Measurements from ENCODE around the gene PDZD4. TPM values are rescaled to one million over a fixed set of nuclear protein-coding genes. Genes with fewer than 3 reads are reported as not detected.
A peak's percentile ranks its signal among the peaks of the same experiment; 100 is the strongest.
"Not testable (repeated sequence)": the region's sequence is repeated elsewhere in the genome, so short reads cannot be mapped to it uniquely, and the experiment has no call there.

PDZD4 gene
- polyA plus RNA-seq, 1 donor (not counting 4 experiments of a cell fraction or from before 2014, with no cell fraction given) = 0.05 TPM

- H3K9me3 ChIP-seq (ENCODE audit: control insufficient read depth, low read depth, low read length) = no peaks in the 10 kb centered on the region
Observed at GRCh38 chrX:153818571-153819383, 11.6 kb downstream of the PDZD4 start.

GRCh38 chrX:153818064-153818463 is 12.3 kb downstream of the PDZD4 start:
- H3K79me2 ChIP-seq (ENCODE audit: control insufficient read depth, insufficient read depth, low read length); H4K20me1 ChIP-seq (ENCODE audit: control insufficient read depth, extremely low read depth, insufficient read depth, low read length); H3K27ac ChIP-seq (ENCODE audit: control insufficient read depth, insufficient read depth, low read length); dilution Hi-C loops (cut with MboI; ENCODE audit: extremely low pct_ligation_motif_present, low sequenced_read_pairs); H3K9ac ChIP-seq (ENCODE audit: control insufficient read depth, extremely low read depth, insufficient read depth, low read length); H3K4me3 ChIP-seq (ENCODE audit: control insufficient read depth in 2 of 3, extremely low read depth in 1 of 3, insufficient read depth in 2 of 3, low read depth in 1 of 3, low read length in 3 of 3); H3K4me2 ChIP-seq (ENCODE audit: control insufficient read depth, extremely low read depth, insufficient read depth, low read depth, low read length); H3K9me1 ChIP-seq (ENCODE audit: control insufficient read depth, extremely low read depth, insufficient read depth, low read length); H3K4me1 ChIP-seq (ENCODE audit: control insufficient read depth, extremely low read depth, insufficient read depth, low read length); H2AFZ ChIP-seq (ENCODE audit: control insufficient read depth, low read length); FAIRE-seq; DNase-seq (ENCODE audit: low read depth, low spot score); H3K9me3 ChIP-seq (ENCODE audit: control insufficient read depth, low read depth, low read length); H3K36me3 ChIP-seq (ENCODE audit: control insufficient read depth in 2 of 2, extremely low read depth in 1 of 2, insufficient read depth in 2 of 2, low read length in 2 of 2); H3K27me3 ChIP-seq (ENCODE audit: control insufficient read depth, extremely low read depth, insufficient read depth, low read length): not testable (repeated sequence)

More at GRCh38 chrX:153818571-153819383, 11.6 kb downstream of the PDZD4 start:
- peak overlapping the region; percentile 18 to 40 (median 20) for H3K4me3 ChIP-seq (ENCODE audit: control insufficient read depth in 2 of 3, extremely low read depth in 1 of 3, insufficient read depth in 2 of 3, low read depth in 1 of 3, low read length in 3 of 3)
- H3K9me1 ChIP-seq (ENCODE audit: control insufficient read depth, extremely low read depth, insufficient read depth, low read length) = no peaks in the 10 kb centered on the region
- no peak for FAIRE-seq
- no peak overlapping the region for H3K9ac ChIP-seq (ENCODE audit: control insufficient read depth, extremely low read depth, insufficient read depth, low read length)
- H3K36me3 ChIP-seq (ENCODE audit: control insufficient read depth in 2 of 2, extremely low read depth in 1 of 2, insufficient read depth in 2 of 2, low read length in 2 of 2) = no peaks in the 10 kb centered on the region
- dilution Hi-C loops (cut with MboI; ENCODE audit: extremely low pct_ligation_motif_present, low sequenced_read_pairs) = no loop called here
- H4K20me1 ChIP-seq (ENCODE audit: control insufficient read depth, extremely low read depth, insufficient read depth, low read length) = no peaks in the 10 kb centered on the region
- TF ChIP-seq, protein P1, sequence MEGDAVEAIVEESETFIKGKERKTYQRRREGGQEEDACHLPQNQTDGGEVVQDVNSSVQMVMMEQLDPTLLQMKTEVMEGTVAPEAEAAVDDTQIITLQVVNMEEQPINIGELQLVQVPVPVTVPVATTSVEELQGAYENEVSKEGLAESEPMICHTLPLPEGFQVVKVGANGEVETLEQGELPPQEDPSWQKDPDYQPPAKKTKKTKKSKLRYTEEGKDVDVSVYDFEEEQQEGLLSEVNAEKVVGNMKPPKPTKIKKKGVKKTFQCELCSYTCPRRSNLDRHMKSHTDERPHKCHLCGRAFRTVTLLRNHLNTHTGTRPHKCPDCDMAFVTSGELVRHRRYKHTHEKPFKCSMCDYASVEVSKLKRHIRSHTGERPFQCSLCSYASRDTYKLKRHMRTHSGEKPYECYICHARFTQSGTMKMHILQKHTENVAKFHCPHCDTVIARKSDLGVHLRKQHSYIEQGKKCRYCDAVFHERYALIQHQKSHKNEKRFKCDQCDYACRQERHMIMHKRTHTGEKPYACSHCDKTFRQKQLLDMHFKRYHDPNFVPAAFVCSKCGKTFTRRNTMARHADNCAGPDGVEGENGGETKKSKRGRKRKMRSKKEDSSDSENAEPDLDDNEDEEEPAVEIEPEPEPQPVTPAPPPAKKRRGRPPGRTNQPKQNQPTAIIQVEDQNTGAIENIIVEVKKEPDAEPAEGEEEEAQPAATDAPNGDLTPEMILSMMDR (optimal IDR thresholded peaks at IDR 0.05 in 1 of 3, IDR thresholded peaks at IDR 0.05 in 1 of 3, conservative IDR thresholded peaks at IDR 0.05 in 1 of 3; ENCODE audit: extremely low read depth in 1 of 3, insufficient read depth in 2 of 3, low read length in 3 of 3) = no peak
- TF ChIP-seq EZH2 (IDR thresholded peaks at IDR 0.05; ENCODE audit: low read length) = peak; percentile 10
- H3K4me1 ChIP-seq (ENCODE audit: control insufficient read depth, extremely low read depth, insufficient read depth, low read length) = no peaks in the 10 kb centered on the region
- peak overlapping the region; percentile 2 for H3K4me2 ChIP-seq (ENCODE audit: control insufficient read depth, extremely low read depth, insufficient read depth, low read depth, low read length)
- H3K27ac ChIP-seq (ENCODE audit: control insufficient read depth, insufficient read depth, low read length) = no peak overlapping the region
- H2AFZ ChIP-seq (ENCODE audit: control insufficient read depth, low read length) = no peak overlapping the region
- H3K27me3 ChIP-seq (ENCODE audit: control insufficient read depth, extremely low read depth, insufficient read depth, low read length) = peaks cover 7% of the 10 kb centered on the region
- no peak for DNase-seq (ENCODE audit: low read depth, low spot score)
- H3K79me2 ChIP-seq (ENCODE audit: control insufficient read depth, insufficient read depth, low read length) = no peaks in the 10 kb centered on the region

Data from keratinocyte (primary cell).